IMR-90 (cell line): ENCODE data around the gene KCNN4. TPM values are rescaled to one million over a fixed set of nuclear protein-coding genes. Genes with fewer than 3 reads are reported as not detected.
A peak's percentile ranks its signal among the peaks of the same experiment; 100 is the strongest.

Source experiments
- ATAC-seq: fragments of 200-7000 bp; cut with Tn5 transposase; 2 replicates; pipeline ENCODE4 v1.9.1; 2020; ENCODE audit warnings: low read depth, mild to moderate bottlenecking, moderate library complexity
- Bru-seq: library from RNA; stranded (reverse); fragments of 400-500 nt; gene quantifications from one replicate; lab custom pipeline; 2021; lab: Mats Ljungman, UMichigan
- BruChase-seq, 2 experiments: library from RNA; stranded (reverse); fragments of 400-500 nt; gene quantifications; one replicate each; lab custom pipeline; 2021; lab: Mats Ljungman, UMichigan
- BruUV-seq: library from RNA; stranded (reverse); fragments of 400-500 nt; replicated peaks from 2 replicates; lab custom pipeline; 2021; lab: Mats Ljungman, UMichigan
- CTCF ChIA-PET: fragments of 300-600 bp; formaldehyde crosslinking; extraction: SDS; loops from one replicate; lab custom pipeline; 2021; ENCODE audit warnings: antibody characterized with exemption; lab: Yijun Ruan, JAX
- POLR2A ChIA-PET: fragments of 300-600 bp; sonication (Branson Sonifier 250); formaldehyde crosslinking; loops from one replicate; lab custom pipeline; 2022; ENCODE audit warnings: antibody characterized with exemption; ENCODE audit not compliant: unreplicated experiment; lab: Charles Lee
- DNase-seq: peaks from one replicate; pipeline ENCODE4 v3.0.0; 2013
- H2AFZ ChIP-seq: replicated peaks from 2 replicates; pipeline ENCODE3; 2013; ENCODE audit warnings: low read length, mild to moderate bottlenecking; ENCODE audit not compliant: poor library complexity
- H2AK5ac ChIP-seq: 2 replicates; pipeline ENCODE4 v1.6.1; 2013; ENCODE audit warnings: low read depth, low read length, inconsistent platforms
- H2AK9ac ChIP-seq: replicated peaks from 2 replicates; pipeline ENCODE3; 2013; ENCODE audit warnings: mild to moderate bottlenecking, low read depth, low read length, moderate library complexity; ENCODE audit not compliant: poor library complexity
- H2BK120ac ChIP-seq: 2 replicates; pipeline ENCODE4 v1.6.1; 2013; ENCODE audit warnings: low read depth, low read length, inconsistent platforms
- H2BK15ac ChIP-seq: 3 replicates; pipeline ENCODE4 v1.6.1; 2013; ENCODE audit warnings: low read depth, low read length, inconsistent platforms
- H2BK20ac ChIP-seq: 2 replicates; pipeline ENCODE4 v1.6.1; 2013; ENCODE audit warnings: low read depth, mild to moderate bottlenecking, inconsistent platforms, low read length, moderate library complexity
- H2BK5ac ChIP-seq: 2 replicates; pipeline ENCODE4 v1.6.1; 2013; ENCODE audit warnings: mild to moderate bottlenecking, low read depth, low read length, inconsistent platforms; ENCODE audit not compliant: poor library complexity, severe bottlenecking
- H3K14ac ChIP-seq: replicated peaks from 2 replicates; pipeline ENCODE4 v1.6.1; 2013; ENCODE audit warnings: low read depth, low read length, inconsistent platforms
- H3K18ac ChIP-seq: 2 replicates; pipeline ENCODE4 v1.6.1; 2013; ENCODE audit warnings: low read depth, low read length, control low read depth
- H3K23ac ChIP-seq: 2 replicates; pipeline ENCODE4 v1.6.1; 2013; ENCODE audit warnings: low read depth, low read length, inconsistent platforms
- H3K27ac ChIP-seq: 2 replicates; pipeline ENCODE4 v1.5.1; 2013; ENCODE audit warnings: mild to moderate bottlenecking, control low read depth, low read length; ENCODE audit not compliant: insufficient read depth
- H3K27me3 ChIP-seq: 2 replicates; pipeline ENCODE4 v1.6.1; 2013; ENCODE audit warnings: low read length; ENCODE audit not compliant: control insufficient read depth, insufficient read depth
- H3K36me3 ChIP-seq: 2 replicates; pipeline ENCODE4 v1.6.1; 2013; ENCODE audit warnings: low read length, mixed read lengths; ENCODE audit not compliant: control insufficient read depth, insufficient read depth
- H3K4ac ChIP-seq: 2 replicates; pipeline ENCODE4 v1.6.1; 2013; ENCODE audit warnings: low read depth, low read length, inconsistent platforms
- H3K4me1 ChIP-seq: 2 replicates; pipeline ENCODE4 v1.6.1; 2013; ENCODE audit warnings: low read length, mixed read lengths; ENCODE audit not compliant: control insufficient read depth, insufficient read depth
- H3K4me2 ChIP-seq: 2 replicates; pipeline ENCODE4 v1.6.1; 2013; ENCODE audit warnings: low read depth, mild to moderate bottlenecking, control low read depth, low read length, moderate library complexity
- H3K4me3 ChIP-seq: 2 replicates; pipeline ENCODE4 v1.5.1; 2013; ENCODE audit warnings: low read depth, mild to moderate bottlenecking, control low read depth, low read length, moderate library complexity; ENCODE audit not compliant: insufficient read depth
- H3K56ac ChIP-seq: 2 replicates; pipeline ENCODE4 v1.6.1; 2013; ENCODE audit warnings: low read length, inconsistent platforms; ENCODE audit not compliant: insufficient read depth; ENCODE audit errors: extremely low read depth
- H3K79me1 ChIP-seq, 2 experiments: 2 replicates each; pipeline ENCODE4 v1.6.1; 2013; ENCODE audit warnings: low read length in 2 of 2, inconsistent platforms in 1 of 2, low read depth in 1 of 2
- H3K9ac ChIP-seq: 2 replicates; pipeline ENCODE4 v1.6.1; 2013; ENCODE audit warnings: low read depth, low read length, control low read depth
- H3K9me1 ChIP-seq: 2 replicates; pipeline ENCODE4 v1.6.1; 2013; ENCODE audit warnings: low read length, inconsistent platforms; ENCODE audit not compliant: insufficient read depth
- H3K9me3 ChIP-seq: 2 replicates; pipeline ENCODE4 v1.6.1; 2013; ENCODE audit warnings: low read length; ENCODE audit not compliant: control insufficient read depth, insufficient read depth
- H4K20me1 ChIP-seq: 2 replicates; pipeline ENCODE4 v1.6.1; 2013; ENCODE audit warnings: low read length, inconsistent platforms; ENCODE audit not compliant: insufficient read depth
- H4K5ac ChIP-seq: 2 replicates; pipeline ENCODE4 v1.6.1; 2013; ENCODE audit warnings: mild to moderate bottlenecking, low read depth, low read length, control low read depth
- H4K8ac ChIP-seq, 2 experiments: 2 replicates each; pipeline ENCODE4 v1.6.1; 2013; ENCODE audit warnings: low read depth in 2 of 2, low read length in 2 of 2, control low read depth in 1 of 2, inconsistent platforms in 1 of 2
- H4K91ac ChIP-seq: 2 replicates; pipeline ENCODE4 v1.6.1; 2013; ENCODE audit warnings: low read depth, low read length, inconsistent platforms; ENCODE audit not compliant: insufficient read depth
- BHLHE40 ChIP-seq: fragments of 150-350 bp; IDR thresholded peaks from 2 replicates; pipeline ENCODE4 v1.6.1; 2016; ENCODE audit warnings: mild to moderate bottlenecking, low read depth, low read length
- FOS ChIP-seq: fragments of 150-350 bp; IDR thresholded peaks from 2 replicates; pipeline ENCODE4 v1.6.1; 2016; ENCODE audit warnings: low read depth, low read length
- RAD21 ChIP-seq: IDR thresholded peaks from 2 replicates; pipeline ENCODE4 v1.6.1; 2012; ENCODE audit warnings: low read length, improper control_type of control experiment
- SMC3 ChIP-seq: fragments of 150-350 bp; IDR thresholded peaks from 2 replicates; pipeline ENCODE4 v1.6.1; 2016; ENCODE audit warnings: low read depth, mild to moderate bottlenecking, antibody characterized with exemption, low read length, moderate library complexity
- WGBS, 2 experiments: methylation state at CpG; one replicate each; pipeline versions ENCODE4 v1.1.5 to v1.1.7; 2013; ENCODE audit warnings: missing lambda C conversion rate in 2 of 2; ENCODE audit not compliant: insufficient read length in 1 of 2; ENCODE audit errors: extremely low coverage in 2 of 2; 5-methylcytosine and 5-hydroxymethylcytosine counted together
- dilution Hi-C: fragments of 300-500 bp; cut with HindIII; formaldehyde crosslinking; loops from one replicate; pipeline ENCODE4 v1.14.3; 2018; ENCODE audit warnings: low sequenced_read_pairs; ENCODE audit not compliant: unreplicated experiment
- in situ Hi-C: fragments of 300-500 bp; cut with MboI; formaldehyde crosslinking; loops from 3 replicates; pipeline ENCODE4 v1.14.3; 2019; ENCODE audit warnings: low sequenced_read_pairs, inconsistent platforms, mixed read lengths
- intact Hi-C: fragments of 100-400 bp; cut with micrococcal nuclease; formaldehyde crosslinking; loops from 2 replicates; pipeline ENCODE4 v1.10.0; 2022
- long read RNA-seq: library from polyadenylated mRNA; unstranded; transcript quantifications from one replicate; pipeline ENCODE4 v2.0.0, GENCODE V29; 2021; ENCODE audit not compliant: unreplicated experiment
- polyA plus RNA-seq, 3 experiments: library from polyadenylated mRNA; depleted of rRNA; stranded (reverse); fragments of >200 nt; gene quantifications; 2 replicates each; pipeline ENCODE4 v1.2.3, GENCODE V29; 2012; ENCODE audit warnings: low replicate concordance in 1 of 3
- total RNA-seq: library from RNA; depleted of rRNA; stranded (reverse); fragments of >200 nt; gene quantifications from 2 replicates; pipeline ENCODE4 v1.2.3, GENCODE V29; 2012; rRNA removed

The KCNN4 gene
- total RNA-seq, result 0.54 and 0.83 TPM in 2 replicates
- polyA plus RNA-seq (2012; rRNA removed), result 0.99 and 1.2 TPM in 2 replicates
- polyA plus RNA-seq (2012; cell fraction: cytosol; rRNA removed), result 0.80 and 0.93 TPM in 2 replicates
- polyA plus RNA-seq (2012; cell fraction: nucleus; rRNA removed; ENCODE audit: low replicate concordance), result 1.3 and 4.5 TPM in 2 replicates
- percentile 19 among the genes with signal in this experiment for Bru-seq, nascent RNA
- percentile 25 among the genes with signal in this experiment for BruChase-seq, experiment 1, labeled RNA remaining after a 6-hour chase
- BruChase-seq, experiment 2, labeled RNA remaining after a 2-hour chase, result percentile 15 among the genes with signal in this experiment
- long read RNA-seq, result 0 reads

GRCh38 chr19:43780706-43781525 lies at the start of gene KCNN4:
TSS of gene KCNN4 (minus strand) at chr19:43780973. CDS start at chr19:43780861, 112 bp downstream.
- Histone ChIP-seq H4K5ac (no peak within 1 kb of the TSS), H3K9me3 (no peaks in the 10 kb centered on the region), H3K18ac (no peak within 1 kb of the TSS), H3K23ac (peak within 1 kb of the TSS; percentile 48; the same call in 1 of the 2 replicates), H4K8ac (peak within 1 kb of the TSS in 1 of 2 experiments; percentile 31; a peak in 1 of 4 replicates), H3K4me1 (peaks cover 12% of the 10 kb centered on the region), H3K36me3 (no peaks in the 10 kb centered on the region), H3K27me3 (no peaks in the 10 kb centered on the region), H2BK120ac (peak within 1 kb of the TSS; percentile 6), H3K27ac (no peak within 1 kb of the TSS), H3K4me2 (no peak within 1 kb of the TSS), H4K20me1 (no peaks in the 10 kb centered on the region), H2BK5ac (no peak within 1 kb of the TSS), H3K56ac (no peak within 1 kb of the TSS), H2AK5ac (peak within 1 kb of the TSS; percentile 51), H3K4ac (peak within 1 kb of the TSS; percentile 66), H3K9me1 (peaks cover 8% of the 10 kb centered on the region), H3K79me1 (no peaks in the 10 kb centered on the region), H2AFZ (peak within 1 kb of the TSS; percentile 90), H2BK20ac (peak within 1 kb of the TSS; percentile 27; the same call in 1 of the 2 replicates), H3K14ac (peak within 1 kb of the TSS; percentile 68), H3K9ac (no peak within 1 kb of the TSS), H2AK9ac (peak within 1 kb of the TSS; percentile 89), H3K4me3 (no peak within 1 kb of the TSS), H4K91ac (peak within 1 kb of the TSS; percentile 13; the same call in 1 of the 2 replicates), H2BK15ac (peak within 1 kb of the TSS; percentile 3; the same call in 1 of the 3 replicates)
- peak; percentile 67 for DNase-seq
- POLR2A ChIA-PET, result no interaction called here
- CTCF ChIA-PET, result no interaction called here
- no TSS peak for BruUV-seq
- TF ChIP-seq RAD21 (no peak), SMC3 (peak; percentile 6; the same call in 1 of the 2 replicates), FOS (0 out of 2 replicates have a peak, but pooled peaks have one; percentile 42), BHLHE40 (0 out of 2 replicates have a peak, but pooled peaks have one; percentile 9)
- WGBS, 2 experiments, result 18% methylated on average over 5 of the region's 19 CpGs; no CpG with 5 or more reads in 1 of the 2 experiments
- intact Hi-C loops (no loop called here), in situ Hi-C loops (loop anchor here (5.0 kb wide), 1 partner anchor 34 kb away; no protein-coding TSS in a partner anchor), dilution Hi-C loops (no loop called here)
- no peak; the same call in 1 of the 2 replicates for ATAC-seq
